ENCODE measurements around the gene MRFAP1L1. TPM values are rescaled to one million over a fixed set of nuclear protein-coding genes. Genes with fewer than 3 reads are reported as not detected.

Gene MRFAP1L1
- total and polyA plus RNA-seq, 11 donors, result 38.2 to 77.2 (median 43.9) TPM

GRCh38 chr4:6676722-6677558 lies 32.7 kb downstream of the MRFAP1L1 start:
- TF ChIP-seq POLR2A (IDR thresholded peaks at IDR 0.05), result no peak
- TF ChIP-seq CTCF (IDR thresholded peaks at IDR 0.05), result no peak
- Histone ChIP-seq H3K4me3 (no peak overlapping the region), H3K4me1 (peaks cover 3 to 41% (median 30%) of the 10 kb centered on the region in 12 donors), H3K27me3 (no peaks in the 10 kb centered on the region), H3K36me3 (peaks cover 0 to 13% (median 8%) of the 10 kb centered on the region in 9 donors), H3K27ac (peak overlapping the region in 1 of 12 donors; percentile 19), H3K9me3 (no peaks in the 10 kb centered on the region)
- ATAC-seq, result no peak
- DNase-seq, result no peak
- WGBS, 4 donors, result 79 to 83% (median 82%) methylated on average over 21 of the region's 21 CpGs
- intact Hi-C loops (cut with DNase I), result no loop called here

- no peak for DNase-seq
These were observed 35.0 kb downstream of the MRFAP1L1 start for GRCh38 chr4:6674500-6675149.

GRCh38 chr4:6673660-6674499 lies 35.8 kb downstream of the MRFAP1L1 start:
- Histone ChIP-seq H3K4me3 (peak overlapping the region; percentile 47 to 96 (median 74)), H3K36me3 (peaks cover 0 to 17% (median 8%) of the 10 kb centered on the region in 9 donors), H3K27ac (peak overlapping the region; percentile 38 to 89 (median 84)), H3K27me3 (no peaks in the 10 kb centered on the region), H3K9me3 (no peaks in the 10 kb centered on the region), H3K4me1 (peaks cover 3 to 41% (median 30%) of the 10 kb centered on the region in 12 donors)
- 1 to 3% (median 2%) methylated on average over 32 to 89 of the region's 89 CpGs for WGBS, 4 donors
- DNase-seq, result peak; percentile 94 to 97 (median 96)
- peak; percentile 88 to 95 (median 90) for ATAC-seq
- intact Hi-C loops (cut with DNase I), result loop anchor here in 3 of 10 donors (1.0 to 5.0 kb wide), 4 partner anchors 33 to 36 kb away; partner anchors contain the start of genes MRFAP1 (in 2 of the 3) and MRFAP1L1 (in 1 of the 3)
- TF ChIP-seq POLR2A (IDR thresholded peaks at IDR 0.05), result peak in 1 of 2 donors; percentile 72
- no peak for TF ChIP-seq CTCF (IDR thresholded peaks at IDR 0.05)

More at GRCh38 chr4:6674500-6675149, 35.0 kb downstream of the MRFAP1L1 start:
- TF ChIP-seq POLR2A (IDR thresholded peaks at IDR 0.05), result no peak
- peak in 6 of 12 donors; percentile 10 to 34 (median 26) for TF ChIP-seq CTCF (IDR thresholded peaks at IDR 0.05)
- no peaks in the 10 kb centered on the region for H3K9me3 ChIP-seq
- H3K27me3 ChIP-seq, result no peaks in the 10 kb centered on the region
- peak overlapping the region; percentile 47 to 96 (median 74) for H3K4me3 ChIP-seq
- WGBS, 4 donors, result 5 to 8% (median 7%) methylated on average over 40 of the region's 40 CpGs
- H3K36me3 ChIP-seq, result peaks cover 0 to 17% (median 8%) of the 10 kb centered on the region in 9 donors
- intact Hi-C loops (cut with DNase I), result loop anchor here in 2 of 10 donors (1.0 to 5.0 kb wide), 2 partner anchors 33 to 36 kb away; partner anchors contain the start of gene MRFAP1L1 (in 1 of the 2)
- peak overlapping the region; percentile 38 to 89 (median 84) for H3K27ac ChIP-seq
- peaks cover 3 to 41% (median 30%) of the 10 kb centered on the region in 12 donors for H3K4me1 ChIP-seq
- peak in 1 of 4 donors; percentile 27 for ATAC-seq

Measured in heart left ventricle (tissue), 16 donors.